ENCODE measurements around the gene SCN9A. TPM values are rescaled to one million over a fixed set of nuclear protein-coding genes. Genes with fewer than 3 reads are reported as not detected.

SCN9A gene
- total RNA-seq, 1 donor from 2014 or later: 11.2 TPM

DNA sequence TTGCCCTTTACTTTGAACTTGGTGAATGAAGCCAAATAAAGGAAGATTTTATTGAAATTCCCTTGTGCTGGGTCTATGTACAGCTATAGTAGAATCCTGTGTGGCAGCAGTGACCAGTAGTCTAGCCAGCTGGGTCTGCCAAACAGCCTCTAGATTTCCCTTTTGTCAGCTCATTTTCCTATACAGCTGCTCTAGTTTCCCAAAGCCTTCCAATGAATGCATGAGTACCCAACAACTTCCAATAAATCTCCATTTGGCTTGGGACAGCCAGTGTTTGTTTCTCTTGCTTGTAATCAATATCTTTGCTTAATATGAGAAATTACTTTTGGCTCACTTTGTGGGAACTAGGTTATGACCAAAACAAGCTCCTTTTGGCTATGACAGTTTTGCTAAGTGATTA is 43.6 kb downstream of the SCN9A start:
- H3K27me3 Mint-ChIP-seq (ENCODE audit: unreplicated experiment): no peaks in the 10 kb centered on the region
- no peaks in the 10 kb centered on the region for H3K9me3 Mint-ChIP-seq (ENCODE audit: unreplicated experiment)
- H3K36me3 Mint-ChIP-seq (ENCODE audit: unreplicated experiment): no peaks in the 10 kb centered on the region
- no peaks in the 10 kb centered on the region for H3K4me1 Mint-ChIP-seq (ENCODE audit: low read depth, unreplicated experiment)
- H3K4me3 Mint-ChIP-seq (ENCODE audit: unreplicated experiment): no peak overlapping the region
- TF ChIP-seq, protein P1, sequence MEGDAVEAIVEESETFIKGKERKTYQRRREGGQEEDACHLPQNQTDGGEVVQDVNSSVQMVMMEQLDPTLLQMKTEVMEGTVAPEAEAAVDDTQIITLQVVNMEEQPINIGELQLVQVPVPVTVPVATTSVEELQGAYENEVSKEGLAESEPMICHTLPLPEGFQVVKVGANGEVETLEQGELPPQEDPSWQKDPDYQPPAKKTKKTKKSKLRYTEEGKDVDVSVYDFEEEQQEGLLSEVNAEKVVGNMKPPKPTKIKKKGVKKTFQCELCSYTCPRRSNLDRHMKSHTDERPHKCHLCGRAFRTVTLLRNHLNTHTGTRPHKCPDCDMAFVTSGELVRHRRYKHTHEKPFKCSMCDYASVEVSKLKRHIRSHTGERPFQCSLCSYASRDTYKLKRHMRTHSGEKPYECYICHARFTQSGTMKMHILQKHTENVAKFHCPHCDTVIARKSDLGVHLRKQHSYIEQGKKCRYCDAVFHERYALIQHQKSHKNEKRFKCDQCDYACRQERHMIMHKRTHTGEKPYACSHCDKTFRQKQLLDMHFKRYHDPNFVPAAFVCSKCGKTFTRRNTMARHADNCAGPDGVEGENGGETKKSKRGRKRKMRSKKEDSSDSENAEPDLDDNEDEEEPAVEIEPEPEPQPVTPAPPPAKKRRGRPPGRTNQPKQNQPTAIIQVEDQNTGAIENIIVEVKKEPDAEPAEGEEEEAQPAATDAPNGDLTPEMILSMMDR (IDR thresholded peaks at IDR 0.05; ENCODE audit: partially characterized antibody, unreplicated experiment): no peak
- no peak for DNase-seq
- H3K27ac Mint-ChIP-seq (ENCODE audit: unreplicated experiment): no peak overlapping the region

DNA sequence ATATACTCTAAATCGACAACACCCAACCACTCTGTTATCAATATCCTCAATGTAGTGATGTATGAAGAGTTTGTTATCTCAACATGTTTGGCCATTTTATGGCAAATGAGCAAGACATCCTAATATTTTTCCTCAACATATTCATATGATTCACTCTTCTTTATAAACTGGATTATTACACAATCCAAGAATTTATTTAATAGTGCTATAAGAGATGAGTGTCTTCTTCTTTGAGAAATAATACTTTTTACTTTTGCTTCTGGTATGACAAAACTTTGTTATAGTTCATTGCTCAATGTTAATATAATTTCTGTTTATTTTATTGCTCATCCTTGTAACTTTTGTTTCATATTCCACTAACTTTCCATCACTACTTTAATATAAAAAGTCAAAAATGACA is 44.3 kb downstream of the SCN9A start:
- no peaks in the 10 kb centered on the region for H3K36me3 Mint-ChIP-seq (ENCODE audit: unreplicated experiment)
- H3K27ac Mint-ChIP-seq (ENCODE audit: unreplicated experiment): no peak overlapping the region
- no peaks in the 10 kb centered on the region for H3K27me3 Mint-ChIP-seq (ENCODE audit: unreplicated experiment)
- no peaks in the 10 kb centered on the region for H3K4me1 Mint-ChIP-seq (ENCODE audit: low read depth, unreplicated experiment)
- H3K4me3 Mint-ChIP-seq (ENCODE audit: unreplicated experiment): no peak overlapping the region
- TF ChIP-seq, protein P1 (IDR thresholded peaks at IDR 0.05; ENCODE audit: partially characterized antibody, unreplicated experiment): no peak
- DNase-seq: no peak
- no peaks in the 10 kb centered on the region for H3K9me3 Mint-ChIP-seq (ENCODE audit: unreplicated experiment)

DNA sequence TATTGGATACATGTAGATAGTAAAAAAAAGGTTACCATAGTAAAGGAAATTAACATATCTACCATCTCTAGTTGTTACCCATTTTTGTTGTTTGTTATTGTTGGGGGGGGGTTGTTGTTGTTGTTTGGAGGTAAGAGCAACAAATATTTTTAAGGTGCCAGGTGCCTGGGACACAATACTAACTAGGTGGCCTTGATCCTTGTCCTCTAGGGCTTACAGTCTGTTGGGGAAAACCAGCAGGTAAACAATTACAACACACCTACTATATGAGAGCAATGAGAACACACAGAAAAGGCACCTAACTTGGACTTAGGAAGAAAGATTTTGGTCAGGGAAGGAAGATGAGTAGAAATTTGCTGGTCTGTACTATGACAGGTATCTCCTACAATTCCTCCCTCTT is 46.3 kb downstream of the SCN9A start:
- no peak for DNase-seq
- Mint-ChIP-seq H3K4me3 (ENCODE audit: unreplicated experiment) (no peak overlapping the region), H3K27me3 (ENCODE audit: unreplicated experiment) (no peaks in the 10 kb centered on the region), H3K9me3 (ENCODE audit: unreplicated experiment) (no peaks in the 10 kb centered on the region), H3K36me3 (ENCODE audit: unreplicated experiment) (no peaks in the 10 kb centered on the region), H3K27ac (ENCODE audit: unreplicated experiment) (no peak overlapping the region), H3K4me1 (ENCODE audit: low read depth, unreplicated experiment) (no peaks in the 10 kb centered on the region)
- TF ChIP-seq, protein P1 (IDR thresholded peaks at IDR 0.05; ENCODE audit: partially characterized antibody, unreplicated experiment): no peak

DNA sequence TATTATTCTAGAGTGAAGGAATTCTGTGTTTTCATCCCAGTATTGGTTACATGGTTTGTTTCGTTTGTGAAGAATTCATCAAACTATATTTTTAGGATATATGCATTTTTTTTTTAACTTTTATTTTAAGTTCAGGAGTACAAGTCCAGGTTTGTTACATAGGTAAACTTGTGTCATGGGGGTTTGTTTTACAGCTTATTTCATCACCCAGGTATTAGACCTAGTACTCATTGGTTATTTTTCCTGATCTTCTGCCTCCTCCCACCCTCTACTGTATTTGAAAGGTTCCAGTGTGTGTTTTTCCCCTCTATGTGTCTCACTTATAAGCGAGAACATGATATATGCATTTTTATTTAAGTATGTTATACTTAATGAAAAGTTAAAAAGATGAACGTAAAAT is 47.6 kb downstream of the SCN9A start:
- H3K27ac Mint-ChIP-seq (ENCODE audit: unreplicated experiment): no peak overlapping the region
- no peaks in the 10 kb centered on the region for H3K9me3 Mint-ChIP-seq (ENCODE audit: unreplicated experiment)
- H3K27me3 Mint-ChIP-seq (ENCODE audit: unreplicated experiment): no peaks in the 10 kb centered on the region
- no peak for DNase-seq
- H3K4me3 Mint-ChIP-seq (ENCODE audit: unreplicated experiment): no peak overlapping the region
- H3K36me3 Mint-ChIP-seq (ENCODE audit: unreplicated experiment): no peaks in the 10 kb centered on the region
- no peaks in the 10 kb centered on the region for H3K4me1 Mint-ChIP-seq (ENCODE audit: low read depth, unreplicated experiment)
- TF ChIP-seq, protein P1 (IDR thresholded peaks at IDR 0.05; ENCODE audit: partially characterized antibody, unreplicated experiment): no peak

DNA sequence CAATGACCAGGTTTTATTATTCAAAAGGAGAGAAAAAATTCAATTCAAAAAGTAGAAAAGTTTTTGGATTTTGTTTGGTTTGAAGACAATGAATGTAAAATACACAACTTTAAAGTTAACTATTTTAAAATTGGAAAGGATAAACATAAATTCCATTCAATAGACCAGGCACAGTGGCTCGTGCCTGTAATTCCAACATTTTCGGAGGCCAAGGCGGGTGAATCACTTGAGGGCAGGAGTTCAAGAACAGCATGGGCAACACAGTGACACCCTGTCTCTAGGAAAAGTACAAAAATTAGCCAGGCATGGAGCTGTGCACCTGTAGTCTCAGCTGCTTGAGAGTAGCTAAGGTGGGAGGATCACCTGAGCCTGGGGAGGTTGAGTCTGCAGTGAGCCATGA is 54.7 kb downstream of the SCN9A start:
- H3K4me3 Mint-ChIP-seq (ENCODE audit: unreplicated experiment): no peak overlapping the region
- H3K27ac Mint-ChIP-seq (ENCODE audit: unreplicated experiment): no peak overlapping the region
- TF ChIP-seq, protein P1 (IDR thresholded peaks at IDR 0.05; ENCODE audit: partially characterized antibody, unreplicated experiment): no peak
- no peak for DNase-seq
- H3K4me1 Mint-ChIP-seq (ENCODE audit: low read depth, unreplicated experiment): no peaks in the 10 kb centered on the region
- H3K36me3 Mint-ChIP-seq (ENCODE audit: unreplicated experiment): no peaks in the 10 kb centered on the region
- H3K27me3 Mint-ChIP-seq (ENCODE audit: unreplicated experiment): no peaks in the 10 kb centered on the region
- no peaks in the 10 kb centered on the region for H3K9me3 Mint-ChIP-seq (ENCODE audit: unreplicated experiment)
